Endothelial cell of umbilical vein (primary cell): ENCODE measurements around the gene PDXDC1.
"Not testable (repeated sequence)": the region's sequence is repeated elsewhere in the genome, so short reads cannot be mapped to it uniquely, and the experiment has no call there.

Experiments used
- CTCF ChIP-seq, 2 donors: IDR thresholded peaks; 1 replicate in 1 of 2; 2 replicates in 1 of 2; pipeline ENCODE4 v1.5.1; 2011; ENCODE audit warnings: low read length in 2 of 2, mild to moderate bottlenecking in 2 of 2, moderate library complexity in 2 of 2, control low read depth in 1 of 2, inconsistent platforms in 1 of 2, low read depth in 1 of 2; ENCODE audit not compliant: insufficient read depth in 1 of 2; ENCODE audit errors: extremely low read depth in 1 of 2
- MAX ChIP-seq: IDR thresholded peaks from 2 replicates; pipeline ENCODE4 v1.6.1; 2011; ENCODE audit not compliant: insufficient read depth, insufficient read length
- POLR2AphosphoS5 ChIP-seq: IDR thresholded peaks from 2 replicates; pipeline ENCODE4 v1.6.1; 2012; ENCODE audit warnings: low read depth, mild to moderate bottlenecking, control low read depth, low read length, moderate library complexity; ENCODE audit not compliant: insufficient read depth

DNA sequence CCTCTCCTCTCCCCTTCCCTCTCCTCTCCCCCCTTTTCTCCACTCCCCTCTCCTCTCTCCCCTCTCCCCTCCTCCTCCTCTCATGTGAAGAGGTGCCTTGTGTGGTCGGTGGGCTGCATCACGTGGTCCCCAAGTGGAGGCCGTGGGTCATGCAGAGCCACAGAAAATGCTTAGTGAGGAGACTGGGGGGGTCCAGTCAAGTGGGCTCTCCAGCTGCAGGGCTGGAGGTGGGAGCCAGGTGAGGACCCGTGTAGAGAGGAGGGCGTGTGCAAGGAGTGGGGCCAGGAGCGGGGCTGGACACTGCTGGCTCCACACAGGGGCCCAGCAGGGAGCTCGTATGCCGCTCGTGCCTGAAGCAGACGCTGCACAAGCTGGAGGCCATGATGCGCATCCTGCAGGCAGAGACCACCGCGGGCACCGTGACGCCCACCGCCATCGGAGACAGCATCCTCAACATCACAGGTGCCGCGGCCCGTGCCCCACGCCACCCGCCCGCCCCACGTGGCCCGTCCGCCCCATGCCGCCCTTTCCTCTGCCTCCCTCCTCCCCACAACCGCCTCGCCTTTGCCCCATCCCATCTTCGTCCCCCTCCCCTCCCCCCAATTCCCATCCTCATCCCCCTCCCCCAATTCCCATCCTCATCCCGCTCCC is 46.6 kb upstream of the PDXDC1 start:
- TF ChIP-seq CTCF (IDR thresholded peaks at IDR 0.05; ENCODE audit: extremely low read depth in 1 of 2, insufficient read depth in 1 of 2, low read depth in 1 of 2, low read length in 2 of 2); MAX; POLR2AphosphoS5: not testable (repeated sequence)
